A549 (cell line): ENCODE measurements around the gene ISCU.

Experiments
- CTCF ChIP-seq: fragments of >200 bp; sonication (Bioruptor Twin); formaldehyde crosslinking; IDR thresholded peaks from 3 replicates; pipeline ENCODE4 v1.5.1; 2016
- FOSL2 ChIP-seq, 2 experiments: fragments of 450-650 bp in 1 of 2; fragments of >200 bp in 1 of 2; sonication (Bioruptor Twin) in 1 of 2; formaldehyde crosslinking; IDR thresholded peaks; 2 replicates each; pipeline versions ENCODE4 v1.5.0 to v1.6.1; 2016 to 2020; ENCODE audit warnings: mild to moderate bottlenecking in 1 of 2, moderate library complexity in 1 of 2
- MAZ ChIP-seq: fragments of 150-350 bp; IDR thresholded peaks from 2 replicates; pipeline ENCODE4 v1.6.1; 2014; ENCODE audit warnings: antibody characterized with exemption, low read depth, low read length, borderline replicate concordance
- MYC ChIP-seq: IDR thresholded peaks from 2 replicates; pipeline ENCODE4 v1.6.1; 2012; ENCODE audit warnings: mild to moderate bottlenecking, inconsistent platforms, low read length, improper control_type of control experiment, borderline replicate concordance
- REST ChIP-seq: fragments of 200-600 bp; sonication (generic); IDR thresholded peaks from 2 replicates; pipeline ENCODE4 v1.6.1; 2016; ENCODE audit warnings: antibody characterized with exemption, mild to moderate bottlenecking, moderate library complexity

GRCh38 chr12:108519558-108519957 lies 42.8 kb upstream of the ISCU start:
- TF ChIP-seq MAZ (no peak), REST (no peak), CTCF (peak; percentile 17; the same call in 1 of the 3 replicates), FOSL2 (IDR thresholded peaks at IDR 0.05) (no peak), FOSL2 (CRISPR knock-in tag; IDR thresholded peaks at IDR 0.05) (no peak), MYC (no peak)
